Spleen (tissue), 11 donors: ENCODE data around the gene VWA3A. TPM values are rescaled to one million over a fixed set of nuclear protein-coding genes. Genes with fewer than 3 reads are reported as not detected.
"Not testable (repeated sequence)": the region's sequence is repeated elsewhere in the genome, so short reads cannot be mapped to it uniquely, and the experiment has no call there.

Source experiments
- DNase-seq: peaks from one replicate; pipeline ENCODE4 v3.0.0-alpha.2; 2020
- H3K27ac ChIP-seq, 8 donors: fragments of 200-600 bp; sonication (generic) in 7 of 8; 1 replicate in 4 of 8; 2 replicates in 4 of 8; pipeline versions ENCODE4 v1.5.0 to v1.8.0; 2016 to 2021; ENCODE audit warnings: inconsistent platforms in 4 of 8, mild to moderate bottlenecking in 4 of 8, moderate library complexity in 1 of 8
- H3K27me3 ChIP-seq, 7 donors: fragments of 200-600 bp; sonication (generic) in 6 of 7; replicated peaks in 1 of 7; 1 replicate in 4 of 7; 2 replicates in 3 of 7; pipeline versions ENCODE4 v1.5.0 to v1.8.0; 2016 to 2021; ENCODE audit warnings: inconsistent platforms in 3 of 7, mild to moderate bottlenecking in 1 of 7
- H3K36me3 ChIP-seq, 6 donors: fragments of 200-600 bp; sonication (generic) in 5 of 6; 1 replicate in 4 of 6; 2 replicates in 2 of 6; pipeline versions ENCODE4 v1.5.0 to v1.8.0; 2016 to 2021; ENCODE audit warnings: inconsistent platforms in 2 of 6
- H3K4me1 ChIP-seq, 6 donors: fragments of 200-600 bp; sonication (generic) in 5 of 6; 1 replicate in 3 of 6; 2 replicates in 3 of 6; pipeline versions ENCODE4 v1.5.0 to v1.8.0; 2016 to 2021; ENCODE audit warnings: inconsistent platforms in 3 of 6
- H3K4me3 ChIP-seq, 8 donors: fragments of 200-600 bp; sonication (generic) in 7 of 8; 1 replicate in 4 of 8; 2 replicates in 4 of 8; pipeline versions ENCODE4 v1.5.0 to v1.8.0; 2016 to 2021; ENCODE audit warnings: inconsistent platforms in 4 of 8, mild to moderate bottlenecking in 4 of 8, moderate library complexity in 2 of 8
- H3K9me3 ChIP-seq, 8 donors: fragments of 200-600 bp; sonication (generic) in 7 of 8; 1 replicate in 4 of 8; 2 replicates in 4 of 8; pipeline versions ENCODE4 v1.5.0 to v1.8.0; 2016 to 2021; ENCODE audit warnings: inconsistent platforms in 4 of 8
- CTCF ChIP-seq, 11 experiments: fragments of 200-600 bp in 7 of 11; fragments of 450-650 bp in 4 of 11; sonication (generic) in 4 of 11; IDR thresholded peaks in 8 of 11; conservative IDR thresholded peaks in 3 of 11; 1 replicate in 7 of 11; 2 replicates in 4 of 11; pipeline versions ENCODE4 v1.4.0 to v1.8.0; 2016 to 2021; ENCODE audit warnings: antibody characterized with exemption in 11 of 11, inconsistent platforms in 4 of 11, mild to moderate bottlenecking in 1 of 11
- POLR2A ChIP-seq, 3 donors: fragments of 450-650 bp; IDR thresholded peaks; one replicate each; pipeline ENCODE4 v1.5.1; 2017; ENCODE audit warnings: antibody characterized with exemption in 3 of 3, mild to moderate bottlenecking in 1 of 3
- POLR2AphosphoS5 ChIP-seq, 3 donors: sonication (generic); formaldehyde crosslinking; IDR thresholded peaks; one replicate each; pipeline ENCODE4 v1.5.1; 2017; ENCODE audit warnings: antibody characterized with exemption in 3 of 3
- WGBS, 5 donors: extraction: QIAGEN DNeasy Blood & Tissue Kit in 3 of 5; methylation state at CpG; one replicate each; pipeline versions ENCODE4 v1.1.5 to v1.1.7; 2013 to 2018; 5-methylcytosine and 5-hydroxymethylcytosine counted together
- intact Hi-C: fragments of 100-400 bp; cut with DNase I; formaldehyde crosslinking; loops from one replicate; pipeline ENCODE4 v1.15.0; 2023; ENCODE audit warnings: low total_unique reads
- polyA plus RNA-seq, 3 donors: library from polyadenylated mRNA; stranded (reverse); fragments of 200-250 nt; gene quantifications; one replicate each; pipeline ENCODE4 v1.2.1, GENCODE V29; 2013
- total RNA-seq, 7 donors: library from RNA; depleted of rRNA in 3 of 7; stranded (reverse); fragments of >200 nt in 3 of 7; fragmentation: NEBNext Ultra II Directional in 4 of 7; extraction: Animal tissue kit (Norgen Biotek cat#: 25700) in 4 of 7; gene quantifications; one replicate each; pipeline versions ENCODE4 v1.1.0 to v1.2.1, GENCODE V29; 2016 to 2021
- donor health status: healthy with polysubstance abuse.
- donor health status: DM: no; HTN: no; CAD: no; lungs with moderate emphysema.
- donor health status: DM: no; HTN: no; CAD: no.
- donor health status: Bipolar disorder and iron deficiency.
- donor health status: healthy.
- donor health status: DM: no; HTN: no; CAD: no.
- donor health status: DM: yes; HTN: yes; CAD: no.

The VWA3A gene
- total and polyA plus RNA-seq, 10 donors = 0.08 to 2.1 (median 0.30) TPM; not detected in 2

- no peak for TF ChIP-seq POLR2A (IDR thresholded peaks at IDR 0.05)
- no peak for TF ChIP-seq CTCF (IDR thresholded peaks at IDR 0.05 in 8 of 11, conservative IDR thresholded peaks at IDR 0.05 in 3 of 11)
- TF ChIP-seq POLR2AphosphoS5 (IDR thresholded peaks at IDR 0.05) = no peak
- 79 to 97% (median 90%) methylated on average over 5 of the region's 5 CpGs for whole genome bisulfite sequencing, 5 donors
- Histone ChIP-seq H3K4me1 (peaks cover 0 to 13% (median 9%) of the 10 kb centered on the region in 6 donors), H3K27me3 (peaks cover 4 to 34% (median 13%) of the 10 kb centered on the region in 7 donors), H3K36me3 (no peaks in the 10 kb centered on the region), H3K9me3 (peaks cover 0 to 2% (median 0%) of the 10 kb centered on the region in 8 donors), H3K4me3 (no peak overlapping the region), H3K27ac (no peak overlapping the region)
- no peak for DNase-seq
- intact Hi-C loops = no loop called here
These were observed 72.1 kb downstream of the VWA3A start for GRCh38 chr16:22164482-22164881.

GRCh38 chr16:22165508-22166285 is 73.4 kb downstream of the VWA3A start:
- H3K9me3 ChIP-seq = peaks cover 0 to 2% (median 0%) of the 10 kb centered on the region in 8 donors
- no peak overlapping the region for H3K27ac ChIP-seq
- H3K4me1 ChIP-seq = peaks cover 0 to 13% (median 9%) of the 10 kb centered on the region in 6 donors
- no peak overlapping the region for H3K4me3 ChIP-seq
- intact Hi-C loops = no loop called here
- H3K36me3 ChIP-seq = no peaks in the 10 kb centered on the region
- no peak for TF ChIP-seq POLR2A (IDR thresholded peaks at IDR 0.05)
- no peak for TF ChIP-seq CTCF (IDR thresholded peaks at IDR 0.05 in 8 of 11, conservative IDR thresholded peaks at IDR 0.05 in 3 of 11)
- TF ChIP-seq POLR2AphosphoS5 (IDR thresholded peaks at IDR 0.05) = no peak
- DNase-seq = no peak
- 66 to 93% (median 91%) methylated on average over 7 to 16 of the region's 16 CpGs for WGBS, 5 donors
- H3K27me3 ChIP-seq = peaks cover 4 to 29% (median 13%) of the 10 kb centered on the region in 7 donors

GRCh38 chr16:22171953-22172352 is 79.6 kb downstream of the VWA3A start:
- no peaks in the 10 kb centered on the region for H3K9me3 ChIP-seq
- H3K4me1 ChIP-seq = no peaks in the 10 kb centered on the region
- WGBS, 5 donors = 92 to 100% (median 96%) methylated on average over 4 to 6 of the region's 6 CpGs
- no peak overlapping the region for H3K27ac ChIP-seq
- DNase-seq = no peak
- intact Hi-C loops = no loop called here
- no peaks in the 10 kb centered on the region for H3K36me3 ChIP-seq
- no peak overlapping the region for H3K4me3 ChIP-seq
- TF ChIP-seq POLR2A (IDR thresholded peaks at IDR 0.05) = no peak
- no peak for TF ChIP-seq CTCF (IDR thresholded peaks at IDR 0.05 in 8 of 11, conservative IDR thresholded peaks at IDR 0.05 in 3 of 11)
- no peak for TF ChIP-seq POLR2AphosphoS5 (IDR thresholded peaks at IDR 0.05)
- no peaks in the 10 kb centered on the region for H3K27me3 ChIP-seq

- H3K9me3 ChIP-seq, DNase-seq, H3K27ac ChIP-seq, intact Hi-C loops, H3K4me1 ChIP-seq, H3K4me3 ChIP-seq, H3K36me3 ChIP-seq, H3K27me3 ChIP-seq: not testable (repeated sequence)
- 73 to 95% (median 90%) methylated on average over 1 of the region's 1 CpG for WGBS, 5 donors
These were observed 80.3 kb downstream of the VWA3A start for GRCh38 chr16:22172642-22173041.
